ENCODE measurements around the gene EIF4G2.

DNA sequence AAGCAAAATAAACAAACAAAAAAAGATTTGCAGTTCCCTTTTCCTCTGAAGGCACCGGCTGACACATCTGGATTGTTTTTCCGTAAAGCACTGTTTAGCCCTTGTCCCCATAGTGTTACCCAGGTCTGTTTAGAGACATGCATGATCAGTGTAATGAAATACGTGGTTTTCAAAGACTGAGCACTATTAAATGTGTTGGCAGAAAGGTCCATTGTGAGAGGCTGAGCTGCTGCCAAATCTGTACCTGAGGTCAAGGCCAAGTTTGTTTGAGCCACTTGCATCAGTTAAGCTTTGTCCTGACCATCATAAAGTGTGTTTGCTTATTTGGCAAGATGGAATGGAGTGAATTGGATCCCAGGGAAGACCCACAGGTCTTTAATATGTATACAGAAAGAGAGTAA, 31.3 kb downstream of the EIF4G2 start:
- TF ChIP-seq POLR2A (IDR thresholded peaks at IDR 0.05) (no peak), CTCF (IDR thresholded peaks at IDR 0.05) (no peak)

Measured in Peyer's patch (tissue), 4 donors.